OCI-LY1 (cell line): ENCODE measurements around the gene PDGFA.

ENCODE experiments used
- H2AFZ ChIP-seq: fragments of 200-600 bp; sonication (generic), shearing (Covaris generic); 2 replicates; pipeline ENCODE4 v1.6.0; 2014; ENCODE audit warnings: antibody characterized with exemption, mild to moderate bottlenecking, low read length
- H3F3A ChIP-seq: fragments of 200-600 bp; sonication (generic), shearing (Covaris generic); 2 replicates; pipeline ENCODE4 v1.6.0; 2014; ENCODE audit warnings: mild to moderate bottlenecking, antibody characterized with exemption, low read length, moderate library complexity; ENCODE audit not compliant: insufficient read depth
- H3K27ac ChIP-seq: fragments of 200-600 bp; sonication (generic); 2 replicates; pipeline ENCODE4 v1.5.1; 2014; ENCODE audit warnings: low read length, mixed run types, mild to moderate bottlenecking, low read depth; ENCODE audit not compliant: poor library complexity, severe bottlenecking
- H3K27me3 ChIP-seq: fragments of 200-600 bp; sonication (generic); 2 replicates; pipeline ENCODE4 v1.6.0; 2014; ENCODE audit warnings: antibody characterized with exemption, mild to moderate bottlenecking, low read length, moderate library complexity; ENCODE audit not compliant: insufficient read depth
- H3K36me3 ChIP-seq: fragments of 200-600 bp; sonication (generic); 2 replicates; pipeline ENCODE4 v1.6.1; 2014; ENCODE audit warnings: mild to moderate bottlenecking, antibody characterized with exemption, low read length, moderate library complexity, mixed read lengths; ENCODE audit not compliant: insufficient read depth
- H3K4me1 ChIP-seq: fragments of 200-600 bp; sonication (generic); 2 replicates; pipeline ENCODE4 v1.5.1; 2014; ENCODE audit warnings: mild to moderate bottlenecking, low read length, moderate library complexity; ENCODE audit not compliant: insufficient read depth, severe bottlenecking
- H3K4me2 ChIP-seq: fragments of 200-600 bp; sonication (generic), shearing (Covaris generic); 2 replicates; pipeline ENCODE4 v1.6.1; 2014; ENCODE audit warnings: low read length
- H3K4me3 ChIP-seq: fragments of 200-600 bp; sonication (generic); 2 replicates; pipeline ENCODE4 v1.5.1; 2014; ENCODE audit warnings: low read length, low read depth, mild to moderate bottlenecking, mixed read lengths; ENCODE audit not compliant: poor library complexity, severe bottlenecking
- H3K79me2 ChIP-seq: fragments of 200-600 bp; shearing (Covaris generic); 2 replicates; pipeline ENCODE4 v1.6.1; 2016; ENCODE audit warnings: mixed run types, low read length, mixed read lengths; ENCODE audit not compliant: insufficient read depth
- H3K9ac ChIP-seq: fragments of 200-600 bp; sonication (generic), shearing (Covaris generic); 2 replicates; pipeline ENCODE4 v1.6.1; 2014; ENCODE audit warnings: mild to moderate bottlenecking, low read length, mixed read lengths
- H3K9me2 ChIP-seq: fragments of 200-600 bp; sonication (generic), shearing (Covaris generic); 2 replicates; pipeline ENCODE4 v1.6.1; 2014; ENCODE audit warnings: low read depth, mild to moderate bottlenecking, low read length, mixed read lengths
- H3K9me3 ChIP-seq: fragments of 200-600 bp; shearing (Covaris generic); 2 replicates; pipeline ENCODE4 v1.6.1; 2014; ENCODE audit warnings: low read length, mixed read lengths
- H4K20me1 ChIP-seq: fragments of 200-600 bp; sonication (generic), shearing (Covaris generic); 2 replicates; pipeline ENCODE4 v1.6.0; 2016; ENCODE audit warnings: mild to moderate bottlenecking, low read length; ENCODE audit not compliant: insufficient read depth
- EZH2 ChIP-seq: fragments of 200-600 bp; sonication (generic), shearing (Covaris generic); IDR thresholded peaks from 2 replicates; pipeline ENCODE4 v1.8.0; 2017; ENCODE audit warnings: borderline replicate concordance, mixed run types, mild to moderate bottlenecking, antibody characterized with exemption, low read length, moderate library complexity, mixed read lengths
- TF ChIP-seq, protein P1 (sequence below): fragments of 200-600 bp; sonication (generic), shearing (Covaris generic); IDR thresholded peaks from 2 replicates; pipeline ENCODE4 v1.5.1; 2017; ENCODE audit warnings: mild to moderate bottlenecking, antibody characterized with exemption, low read length, moderate library complexity, mixed read lengths

Gene PDGFA

DNA sequence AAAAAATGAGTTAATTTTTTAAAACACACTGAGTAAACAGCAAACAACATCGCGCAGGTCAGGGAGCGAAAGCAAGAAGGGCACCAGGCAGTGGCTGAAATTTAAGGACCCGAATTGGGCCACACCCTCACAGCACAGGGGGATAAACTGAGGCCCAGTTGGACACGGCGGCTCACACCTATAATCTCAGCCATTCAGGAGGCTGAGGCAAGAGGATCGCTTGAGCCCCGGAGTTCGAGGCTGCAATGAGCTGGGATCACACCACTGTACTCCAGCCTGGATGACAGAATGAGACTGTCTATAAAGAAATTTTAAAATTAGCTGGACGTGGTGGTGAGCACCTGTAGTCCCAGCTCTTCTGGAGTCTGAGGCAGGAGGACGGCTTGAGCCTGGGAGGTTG is 69.6 kb downstream of the PDGFA start:
- TF ChIP-seq, protein P1, sequence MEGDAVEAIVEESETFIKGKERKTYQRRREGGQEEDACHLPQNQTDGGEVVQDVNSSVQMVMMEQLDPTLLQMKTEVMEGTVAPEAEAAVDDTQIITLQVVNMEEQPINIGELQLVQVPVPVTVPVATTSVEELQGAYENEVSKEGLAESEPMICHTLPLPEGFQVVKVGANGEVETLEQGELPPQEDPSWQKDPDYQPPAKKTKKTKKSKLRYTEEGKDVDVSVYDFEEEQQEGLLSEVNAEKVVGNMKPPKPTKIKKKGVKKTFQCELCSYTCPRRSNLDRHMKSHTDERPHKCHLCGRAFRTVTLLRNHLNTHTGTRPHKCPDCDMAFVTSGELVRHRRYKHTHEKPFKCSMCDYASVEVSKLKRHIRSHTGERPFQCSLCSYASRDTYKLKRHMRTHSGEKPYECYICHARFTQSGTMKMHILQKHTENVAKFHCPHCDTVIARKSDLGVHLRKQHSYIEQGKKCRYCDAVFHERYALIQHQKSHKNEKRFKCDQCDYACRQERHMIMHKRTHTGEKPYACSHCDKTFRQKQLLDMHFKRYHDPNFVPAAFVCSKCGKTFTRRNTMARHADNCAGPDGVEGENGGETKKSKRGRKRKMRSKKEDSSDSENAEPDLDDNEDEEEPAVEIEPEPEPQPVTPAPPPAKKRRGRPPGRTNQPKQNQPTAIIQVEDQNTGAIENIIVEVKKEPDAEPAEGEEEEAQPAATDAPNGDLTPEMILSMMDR = no peak
- TF ChIP-seq EZH2 = no peak
- Histone ChIP-seq H2AFZ (no peak overlapping the region), H3K4me1 (no peaks in the 10 kb centered on the region), H3K9me3 (no peaks in the 10 kb centered on the region), H3K4me2 (no peak overlapping the region), H3K36me3 (no peaks in the 10 kb centered on the region), H4K20me1 (no peaks in the 10 kb centered on the region), H3K27me3 (no peaks in the 10 kb centered on the region), H3K9ac (no peak overlapping the region), H3F3A (no peaks in the 10 kb centered on the region), H3K79me2 (no peaks in the 10 kb centered on the region), H3K9me2 (no peaks in the 10 kb centered on the region), H3K4me3 (no peak overlapping the region), H3K27ac (no peak overlapping the region)

- H3K4me1 ChIP-seq = no peaks in the 10 kb centered on the region
- H3K79me2 ChIP-seq = no peaks in the 10 kb centered on the region
- H3K4me2 ChIP-seq = no peak overlapping the region
- no peak overlapping the region for H2AFZ ChIP-seq
- no peaks in the 10 kb centered on the region for H3K9me3 ChIP-seq
- H3K27ac ChIP-seq = no peak overlapping the region
- H3K9ac ChIP-seq = no peak overlapping the region
- H3K27me3 ChIP-seq = no peaks in the 10 kb centered on the region
- H3F3A ChIP-seq = no peaks in the 10 kb centered on the region
- TF ChIP-seq EZH2 = no peak
- TF ChIP-seq, protein P1 = no peak
- H3K4me3 ChIP-seq = no peak overlapping the region
- H4K20me1 ChIP-seq = no peaks in the 10 kb centered on the region
- H3K36me3 ChIP-seq = no peaks in the 10 kb centered on the region
- H3K9me2 ChIP-seq = no peaks in the 10 kb centered on the region
Observed at GRCh38 chr7:449324-450019, 70.2 kb downstream of the PDGFA start.

GRCh38 chr7:447523-447922 is 72.1 kb downstream of the PDGFA start:
- Histone ChIP-seq H3K9me2 (no peaks in the 10 kb centered on the region), H3K4me1 (no peaks in the 10 kb centered on the region), H3K4me2 (no peak overlapping the region), H3K27ac (no peak overlapping the region), H3K27me3 (no peaks in the 10 kb centered on the region), H3K9ac (no peak overlapping the region), H3K79me2 (no peaks in the 10 kb centered on the region), H2AFZ (no peak overlapping the region), H3K4me3 (no peak overlapping the region), H3F3A (no peaks in the 10 kb centered on the region), H3K9me3 (no peaks in the 10 kb centered on the region), H3K36me3 (no peaks in the 10 kb centered on the region), H4K20me1 (no peaks in the 10 kb centered on the region)
- TF ChIP-seq, protein P1 = no peak
- TF ChIP-seq EZH2 = no peak
